Measurements from ENCODE around the gene SEC23A. TPM values are rescaled to one million over a fixed set of nuclear protein-coding genes. Genes with fewer than 3 reads are reported as not detected.

SEC23A gene
- total RNA-seq, 2 donors from 2014 or later = 59.1 to 60.0 TPM

Other genes starting within 250 kb of the SEC23A start
- 10 to 100 TPM; 15.6 to 29.7 TPM for gene GEMIN2, start 11.1 kb upstream of the SEC23A start, total RNA-seq
- gene TRAPPC6B, start 67.1 kb upstream of the SEC23A start, total RNA-seq = 10 to 100 TPM; 27.5 to 32.1 TPM
- 100 to 1,000 TPM in 1 of 2 donors, 10 to 100 TPM in 1; 71.0 to 161 TPM for gene PNN, start 72.0 kb upstream of the SEC23A start, total RNA-seq
- 10 to 100 TPM; 26.1 to 26.9 TPM for gene MIA2, start 130.7 kb upstream of the SEC23A start, total RNA-seq